ENCODE results near the gene CCDC34. TPM values are rescaled to one million over a fixed set of nuclear protein-coding genes. Genes with fewer than 3 reads are reported as not detected.

CCDC34 gene
- total RNA-seq, 1 donor from 2014 or later, result 2.3 TPM

- DNase-seq (ENCODE audit: low spot score), result no peak
- intact Hi-C loops (cut with DNase I), result loop anchor here (2.0 to 10.0 kb wide), 3 partner anchors 59 to 188 kb away; no protein-coding TSS in a partner anchor
Measured at GRCh38 chr11:27296497-27296896, 66.5 kb downstream of the CCDC34 start.

GRCh38 chr11:27295928-27296327 lies 67.1 kb downstream of the CCDC34 start:
- no peak for DNase-seq (ENCODE audit: low spot score)
- intact Hi-C loops (cut with DNase I), result loop anchor here (2.0 to 10.0 kb wide), 3 partner anchors 59 to 189 kb away; no protein-coding TSS in a partner anchor

GRCh38 chr11:27294654-27295053 lies 68.4 kb downstream of the CCDC34 start:
- DNase-seq (ENCODE audit: low spot score), result no peak
- intact Hi-C loops (cut with DNase I), result loop anchor here (5.0 to 10.0 kb wide), 2 partner anchors 57 to 190 kb away; no protein-coding TSS in a partner anchor

GRCh38 chr11:27293515-27294417 lies 69.2 kb downstream of the CCDC34 start:
- intact Hi-C loops (cut with DNase I), result loop anchor here (10.0 kb wide), 1 partner anchor 191 kb away; no protein-coding TSS in a partner anchor
- no peak for DNase-seq (ENCODE audit: low spot score)

- DNase-seq (ENCODE audit: low spot score), result no peak
- intact Hi-C loops (cut with DNase I), result loop anchor here (10.0 kb wide), 1 partner anchor 192 kb away; no protein-coding TSS in a partner anchor
Measured at GRCh38 chr11:27292637-27293010, 70.4 kb downstream of the CCDC34 start.

- intact Hi-C loops (cut with DNase I), result loop anchor here (10.0 kb wide), 1 partner anchor 193 kb away; no protein-coding TSS in a partner anchor
- no peak for DNase-seq (ENCODE audit: low spot score)
Measured at GRCh38 chr11:27291954-27292636, 70.9 kb downstream of the CCDC34 start.

GRCh38 chr11:27291302-27291889 lies 71.6 kb downstream of the CCDC34 start:
- intact Hi-C loops (cut with DNase I), result loop anchor here (10.0 kb wide), 1 partner anchor 193 kb away; no protein-coding TSS in a partner anchor
- no peak for DNase-seq (ENCODE audit: low spot score)

- intact Hi-C loops (cut with DNase I), result loop anchor here (10.0 kb wide), 1 partner anchor 194 kb away; no protein-coding TSS in a partner anchor
Measured at GRCh38 chr11:27290261-27291050, 72.6 kb downstream of the CCDC34 start.

More at GRCh38 chr11:27290261-27291050, 72.6 kb downstream of the CCDC34 start:
- DNase-seq (ENCODE audit: low spot score), result no peak

Other genes with a start within 250 kb of the CCDC34 start
- gene LGR4, start 109.6 kb upstream of the CCDC34 start, total RNA-seq, result 22.6 TPM
- gene LIN7C, start 143.6 kb upstream of the CCDC34 start, total RNA-seq, result 17.4 TPM